ENCODE measurements around the gene MTA1. TPM values are rescaled to one million over a fixed set of nuclear protein-coding genes. Genes with fewer than 3 reads are reported as not detected.

The MTA1 gene
- total RNA-seq, 6 donors from 2014 or later, result 64.8 to 315 (median 94.9) TPM

- 93 to 96% methylated on average over 17 to 18 of the region's 26 CpGs for WGBS, 2 donors
- TF ChIP-seq POLR2AphosphoS5 (IDR thresholded peaks at IDR 0.05) (no peak), EP300 (IDR thresholded peaks at IDR 0.05) (no peak), CTCF (IDR thresholded peaks at IDR 0.05) (no peak), POLR2A (IDR thresholded peaks at IDR 0.05) (no peak)
- no peak overlapping the region for H3K27ac ChIP-seq
Observed at GRCh38 chr14:105445901-105446845, 26.5 kb downstream of the MTA1 start.

GRCh38 chr14:105446971-105447370, 27.3 kb downstream of the MTA1 start:
- Histone ChIP-seq H3K9me3 (no peaks in the 10 kb centered on the region), H3K4me3 (no peak overlapping the region), H3K27me3 (no peaks in the 10 kb centered on the region), H3K27ac (no peak overlapping the region), H3K4me1 (peaks cover 7 to 9% (median 7%) of the 10 kb centered on the region in 4 donors), H3K36me3 (peaks cover 0 to 47% (median 27%) of the 10 kb centered on the region in 4 donors)
- ATAC-seq (ENCODE audit: low FRiP score in 2 of 2), result no peak
- TF ChIP-seq CTCF (IDR thresholded peaks at IDR 0.05) (no peak), POLR2AphosphoS5 (IDR thresholded peaks at IDR 0.05) (no peak), POLR2A (IDR thresholded peaks at IDR 0.05) (no peak), EP300 (IDR thresholded peaks at IDR 0.05) (no peak)
- 97 to 100% methylated on average over 2 to 7 of the region's 14 CpGs for WGBS, 2 donors
- peak in 1 of 2 donors; percentile 67 for DNase-seq

More at GRCh38 chr14:105445901-105446845, 26.5 kb downstream of the MTA1 start:
- no peaks in the 10 kb centered on the region for H3K27me3 ChIP-seq
- ATAC-seq (ENCODE audit: low FRiP score in 2 of 2), result no peak
- no peaks in the 10 kb centered on the region for H3K9me3 ChIP-seq
- DNase-seq, result peak in 1 of 2 donors; percentile 62
- H3K4me1 ChIP-seq, result peaks cover 7 to 9% (median 7%) of the 10 kb centered on the region in 4 donors
- no peak overlapping the region for H3K4me3 ChIP-seq
- peaks cover 0 to 44% (median 23%) of the 10 kb centered on the region in 4 donors for H3K36me3 ChIP-seq

GRCh38 chr14:105447651-105448640, 28.3 kb downstream of the MTA1 start:
- TF ChIP-seq EP300 (IDR thresholded peaks at IDR 0.05) (no peak), CTCF (IDR thresholded peaks at IDR 0.05) (no peak), POLR2AphosphoS5 (IDR thresholded peaks at IDR 0.05) (no peak), POLR2A (IDR thresholded peaks at IDR 0.05) (no peak)
- peaks cover 7 to 9% (median 7%) of the 10 kb centered on the region in 4 donors for H3K4me1 ChIP-seq
- no peak overlapping the region for H3K4me3 ChIP-seq
- peak in 1 of 2 donors; percentile 72 for DNase-seq
- WGBS, 2 donors, result 87 to 89% methylated on average over 4 to 23 of the region's 31 CpGs
- H3K36me3 ChIP-seq, result peaks cover 0 to 46% (median 24%) of the 10 kb centered on the region in 4 donors
- H3K27me3 ChIP-seq, result no peaks in the 10 kb centered on the region
- peak in 1 of 2 donors; percentile 2 for ATAC-seq (ENCODE audit: low FRiP score in 2 of 2)
- no peaks in the 10 kb centered on the region for H3K9me3 ChIP-seq
- peak overlapping the region in 2 of 4 donors; percentile 17 to 35 for H3K27ac ChIP-seq

GRCh38 chr14:105448706-105449111, 29.1 kb downstream of the MTA1 start:
- TF ChIP-seq EP300 (IDR thresholded peaks at IDR 0.05) (no peak), CTCF (IDR thresholded peaks at IDR 0.05) (peak; percentile 90 to 97 (median 92))
- Histone ChIP-seq H3K9me3 (no peaks in the 10 kb centered on the region), H3K4me1 (peaks cover 7 to 9% (median 7%) of the 10 kb centered on the region in 4 donors), H3K27ac (peak overlapping the region in 2 of 4 donors; percentile 17 to 35), H3K36me3 (peaks cover 0 to 48% (median 25%) of the 10 kb centered on the region in 4 donors), H3K4me3 (no peak overlapping the region), H3K27me3 (no peaks in the 10 kb centered on the region)
- DNase-seq, result peak; percentile 65 to 93
- 13 to 31% methylated on average over 5 to 6 of the region's 16 CpGs for WGBS, 2 donors
- ATAC-seq (ENCODE audit: low FRiP score in 2 of 2), result peak; percentile 85 to 90

Data from upper lobe of left lung (tissue), 6 donors.